HCT116 (cell line): Measurements from ENCODE around the gene PSTPIP2. TPM values are rescaled to one million over a fixed set of nuclear protein-coding genes. Genes with fewer than 3 reads are reported as not detected.

ENCODE experiments used
- ATAC-seq: fragments of 200-7000 bp; cut with Tn5 transposase; 2 replicates; pipeline ENCODE4 v1.9.1; 2020; ENCODE audit warnings: mild to moderate bottlenecking, moderate library complexity
- BruUV-seq: library from RNA; stranded (reverse); fragments of 400-500 nt; replicated peaks from 2 replicates; lab custom pipeline; 2021; lab: Mats Ljungman, UMichigan
- CTCF ChIA-PET: fragments of 300-600 bp; sonication (Branson Sonifier 250); formaldehyde crosslinking; loops from one replicate; lab custom pipeline; 2021; ENCODE audit warnings: antibody characterized with exemption; lab: Charles Lee
- POLR2A ChIA-PET: fragments of 300-600, 350-600 bp; sonication (Branson Sonifier 250); formaldehyde crosslinking; loops from one replicate; lab custom pipeline; 2021; ENCODE audit warnings: antibody characterized with exemption; lab: Charles Lee
- RAD21 ChIA-PET, 2 experiments: fragments of 300-600 bp; sonication (Branson Sonifier 250); formaldehyde crosslinking; loops; one replicate each; lab custom pipeline; 2023; ENCODE audit warnings: low total read pairs in 2 of 2; ENCODE audit not compliant: uncharacterized antibody in 2 of 2, unreplicated experiment in 2 of 2, low non-redundant PET in 1 of 2; lab: Charles Lee
- DNase-seq: peaks from one replicate; pipeline ENCODE4 v3.0.0-alpha.2; 2010; ENCODE audit warnings: low read depth, low spot score
- H2AFZ ChIP-seq: fragments of 200-600 bp; shearing (Covaris generic), sonication (generic); 2 replicates; pipeline ENCODE4 v1.6.1; 2017; ENCODE audit warnings: low read depth, mixed run types, mixed read lengths, antibody characterized with exemption, low read length; ENCODE audit not compliant: poor library complexity, severe bottlenecking
- H3K27ac ChIP-seq: 2 replicates; pipeline ENCODE4 v1.5.1; 2012; ENCODE audit warnings: low read depth, low read length
- H3K27me3 ChIP-seq: fragments of 200-600 bp; sonication (generic); 2 replicates; pipeline ENCODE4 v1.6.1; 2016; ENCODE audit warnings: mixed run types, low read length, mixed read lengths; ENCODE audit not compliant: insufficient read depth
- H3K36me3 ChIP-seq, 2 experiments: fragments of 200-500 bp in 1 of 2; fragments of 200-600 bp in 1 of 2; sonication (Bioruptor generic) in 1 of 2; sonication (generic) in 1 of 2; 2 replicates each; pipeline versions ENCODE4 v1.5.1 to v1.6.1; 2014 to 2016; ENCODE audit warnings: low read length in 2 of 2, inconsistent platforms in 1 of 2, mixed read lengths in 1 of 2, mixed run types in 1 of 2; ENCODE audit not compliant: insufficient read depth in 2 of 2, control insufficient read depth in 1 of 2
- H3K4me1 ChIP-seq, 2 experiments: fragments of 200-600 bp in 1 of 2; sonication (generic) in 1 of 2; 2 replicates each; pipeline versions ENCODE4 v1.5.1 to v1.6.1; 2012 to 2017; ENCODE audit warnings: low read length in 2 of 2, inconsistent platforms in 1 of 2, mild to moderate bottlenecking in 1 of 2, mixed read lengths in 1 of 2, mixed run types in 1 of 2, moderate library complexity in 1 of 2; ENCODE audit not compliant: insufficient read depth in 2 of 2, control insufficient read depth in 1 of 2
- H3K4me2 ChIP-seq: fragments of 200-600 bp; sonication (generic); 2 replicates; pipeline ENCODE4 v1.6.1; 2017; ENCODE audit warnings: mixed run types, low read length, mixed read lengths
- H3K4me3 ChIP-seq, 2 experiments: fragments of 200-600 bp in 1 of 2; sonication (generic) in 1 of 2; replicated peaks in 1 of 2; 2 replicates each; pipeline ENCODE4 v1.5.1; 2011 to 2016; ENCODE audit warnings: low read length in 2 of 2, control low read depth in 1 of 2, low read depth in 1 of 2, mild to moderate bottlenecking in 1 of 2, mixed read lengths in 1 of 2, mixed run types in 1 of 2
- H3K79me2 ChIP-seq: fragments of 200-600 bp; sonication (generic); 2 replicates; pipeline ENCODE4 v1.6.1; 2017; ENCODE audit warnings: mild to moderate bottlenecking, mixed run types, low read length, moderate library complexity, mixed read lengths; ENCODE audit not compliant: insufficient read depth
- H3K9ac ChIP-seq: fragments of 200-600 bp; sonication (generic); 2 replicates; pipeline ENCODE4 v1.6.1; 2016; ENCODE audit warnings: low read length, mixed read lengths
- H3K9me2 ChIP-seq: fragments of 200-600 bp; sonication (generic), shearing (Covaris generic); 2 replicates; pipeline ENCODE4 v1.6.1; 2017; ENCODE audit warnings: mixed run types, mild to moderate bottlenecking, moderate library complexity; ENCODE audit not compliant: insufficient read depth
- H3K9me3 ChIP-seq, 2 experiments: fragments of 200-500 bp in 1 of 2; fragments of 200-600 bp in 1 of 2; sonication (Bioruptor generic) in 1 of 2; sonication (generic) in 1 of 2; 2 replicates each; pipeline ENCODE4 v1.6.1; 2014 to 2017; ENCODE audit warnings: low read length in 2 of 2, mixed read lengths in 2 of 2, inconsistent platforms in 1 of 2, low read depth in 1 of 2, mild to moderate bottlenecking in 1 of 2, mixed run types in 1 of 2, moderate library complexity in 1 of 2; ENCODE audit not compliant: control insufficient read depth in 1 of 2, insufficient read depth in 1 of 2
- H4K20me1 ChIP-seq: fragments of 200-600 bp; sonication (generic), shearing (Covaris generic); 2 replicates; pipeline ENCODE4 v1.6.1; 2017; ENCODE audit warnings: mixed run types, mild to moderate bottlenecking, moderate library complexity; ENCODE audit not compliant: insufficient read depth
- EGR1 ChIP-seq: IDR thresholded peaks from 2 replicates; pipeline ENCODE4 v1.6.1; 2012; ENCODE audit warnings: low read depth
- ELF1 ChIP-seq: IDR thresholded peaks from 2 replicates; pipeline ENCODE4 v1.6.1; 2012; ENCODE audit warnings: low read depth, borderline replicate concordance
- EZH2 ChIP-seq: fragments of 200-600 bp; sonication (generic); IDR thresholded peaks from 2 replicates; pipeline ENCODE4 v1.6.1; 2017; ENCODE audit warnings: antibody characterized with exemption, mixed run types
- YY1 ChIP-seq: IDR thresholded peaks from 2 replicates; pipeline ENCODE4 v1.6.1; 2011; ENCODE audit warnings: low read length, low read depth, moderate library complexity, mild to moderate bottlenecking; ENCODE audit not compliant: insufficient replicate concordance; ENCODE audit errors: extremely low read depth
- ZNF274 ChIP-seq: fragments of 200-500 bp; sonication (Bioruptor generic); IDR thresholded peaks from 2 replicates; pipeline ENCODE4 v1.6.1; 2014; ENCODE audit warnings: mild to moderate bottlenecking, low read depth, low read length, inconsistent platforms
- intact Hi-C: fragments of 100-400 bp; cut with micrococcal nuclease; formaldehyde crosslinking; loops from 2 replicates; pipeline ENCODE4 v1.10.0; 2022
- total RNA-seq: library from RNA; stranded (reverse); gene quantifications from one replicate; pipeline ENCODE4 v1.2.1, GENCODE V29; 2021; ENCODE audit not compliant: unreplicated experiment
- TF ChIP-seq, protein P1 (sequence below): IDR thresholded peaks from 2 replicates; pipeline ENCODE4 v1.6.1; 2011; ENCODE audit warnings: mild to moderate bottlenecking, low read length, moderate library complexity; ENCODE audit not compliant: insufficient replicate concordance; ENCODE audit errors: extremely low read depth
- TF ChIP-seq, protein P2 (sequence below): IDR thresholded peaks from 2 replicates; pipeline ENCODE4 v1.6.1; 2012

Gene PSTPIP2
- total RNA-seq, 1 experiment from 2014 or later, result 20.0 TPM

DNA sequence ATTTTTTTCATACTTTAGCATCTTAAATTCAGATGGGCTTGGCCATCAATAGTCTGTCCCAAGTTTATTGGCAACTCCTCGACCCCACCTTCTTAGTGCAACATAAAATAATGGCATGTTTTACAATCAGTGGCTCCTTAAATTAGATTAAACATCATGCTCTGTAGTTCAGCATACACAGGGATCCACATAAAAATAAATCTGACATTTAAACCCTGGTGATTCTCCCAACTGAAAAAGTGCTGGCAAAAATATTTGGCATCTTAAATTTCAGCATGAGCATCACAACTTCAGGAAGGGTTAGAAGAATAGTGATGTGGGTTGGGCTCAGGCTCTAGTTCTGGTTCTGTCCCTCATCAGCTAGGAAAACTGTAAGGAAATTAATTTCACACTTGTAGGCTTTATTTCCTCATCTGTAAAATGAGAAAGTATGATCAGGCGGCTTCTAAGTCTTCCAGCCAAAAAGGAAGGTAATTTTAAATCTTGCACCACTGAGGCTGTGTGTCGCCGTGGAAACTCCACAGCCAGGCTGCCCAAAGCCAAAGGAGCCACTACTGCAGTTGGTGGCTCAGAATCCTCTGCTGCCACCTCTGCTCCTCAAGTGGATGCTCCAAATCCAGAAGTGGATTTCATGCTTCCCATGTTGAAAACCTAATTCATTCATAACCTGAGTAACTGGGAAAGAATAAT is 87.4 kb downstream of the PSTPIP2 start (continued):
- TF ChIP-seq, protein P1, sequence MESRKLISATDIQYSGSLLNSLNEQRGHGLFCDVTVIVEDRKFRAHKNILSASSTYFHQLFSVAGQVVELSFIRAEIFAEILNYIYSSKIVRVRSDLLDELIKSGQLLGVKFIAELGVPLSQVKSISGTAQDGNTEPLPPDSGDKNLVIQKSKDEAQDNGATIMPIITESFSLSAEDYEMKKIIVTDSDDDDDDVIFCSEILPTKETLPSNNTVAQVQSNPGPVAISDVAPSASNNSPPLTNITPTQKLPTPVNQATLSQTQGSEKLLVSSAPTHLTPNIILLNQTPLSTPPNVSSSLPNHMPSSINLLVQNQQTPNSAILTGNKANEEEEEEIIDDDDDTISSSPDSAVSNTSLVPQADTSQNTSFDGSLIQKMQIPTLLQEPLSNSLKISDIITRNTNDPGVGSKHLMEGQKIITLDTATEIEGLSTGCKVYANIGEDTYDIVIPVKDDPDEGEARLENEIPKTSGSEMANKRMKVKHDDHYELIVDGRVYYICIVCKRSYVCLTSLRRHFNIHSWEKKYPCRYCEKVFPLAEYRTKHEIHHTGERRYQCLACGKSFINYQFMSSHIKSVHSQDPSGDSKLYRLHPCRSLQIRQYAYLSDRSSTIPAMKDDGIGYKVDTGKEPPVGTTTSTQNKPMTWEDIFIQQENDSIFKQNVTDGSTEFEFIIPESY, result no peak
- no peak for TF ChIP-seq ELF1

DNA sequence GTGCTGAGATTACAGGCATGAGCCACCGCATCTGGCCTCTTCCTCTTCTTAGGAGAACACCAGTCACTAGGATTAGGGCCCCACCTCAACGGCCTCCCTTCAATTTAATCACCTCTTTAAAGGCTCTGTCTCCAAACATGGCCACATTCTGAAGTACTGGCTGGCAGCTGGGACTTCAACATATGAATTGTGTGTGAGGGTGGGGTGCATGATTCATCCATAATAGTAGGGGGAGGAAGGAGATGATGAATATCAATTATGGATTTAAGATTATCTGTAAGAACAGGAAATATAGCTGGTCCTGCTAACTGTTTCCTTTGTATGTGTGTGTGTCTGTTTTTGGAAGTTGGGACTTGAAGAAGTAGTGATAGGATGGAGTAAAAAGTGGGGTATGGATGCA is 90.2 kb downstream of the PSTPIP2 start:
- H3K9ac ChIP-seq, result no peak overlapping the region
- no peaks in the 10 kb centered on the region for H3K9me3 ChIP-seq
- BruUV-seq, result no TSS peak
- H3K4me2 ChIP-seq, result no peak overlapping the region
- intact Hi-C loops, result no loop called here
- H3K4me1 ChIP-seq, result no peaks in the 10 kb centered on the region
- DNase-seq, result no peak
- no peaks in the 10 kb centered on the region for H4K20me1 ChIP-seq
- ChIA-PET POLR2A (no interaction called here), RAD21 (no interaction called here)
- H3K27me3 ChIP-seq, result no peaks in the 10 kb centered on the region
- no peak overlapping the region for H2AFZ ChIP-seq
- H3K27ac ChIP-seq, result no peak overlapping the region
- TF ChIP-seq, protein P2, sequence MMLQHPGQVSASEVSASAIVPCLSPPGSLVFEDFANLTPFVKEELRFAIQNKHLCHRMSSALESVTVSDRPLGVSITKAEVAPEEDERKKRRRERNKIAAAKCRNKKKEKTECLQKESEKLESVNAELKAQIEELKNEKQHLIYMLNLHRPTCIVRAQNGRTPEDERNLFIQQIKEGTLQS, result no peak
- TF ChIP-seq ZNF274 (no peak), YY1 (no peak), EZH2 (no peak), EGR1 (no peak)
- TF ChIP-seq, protein P1, result no peak
- TF ChIP-seq, all 23 proteins: peak for 0
- no peaks in the 10 kb centered on the region for H3K36me3 ChIP-seq
- H3K79me2 ChIP-seq, result no peaks in the 10 kb centered on the region
- no peak for ATAC-seq
- H3K9me2 ChIP-seq, result no peaks in the 10 kb centered on the region
- no peak overlapping the region for H3K4me3 ChIP-seq
- CTCF ChIA-PET, result interaction anchor here (0.7 to 1.5 kb wide), 2 partner anchors 92 kb away, joined by 3 read pairs; no protein-coding TSS in a partner anchor
